ENCODE measurements around the gene ASB18.

DNA sequence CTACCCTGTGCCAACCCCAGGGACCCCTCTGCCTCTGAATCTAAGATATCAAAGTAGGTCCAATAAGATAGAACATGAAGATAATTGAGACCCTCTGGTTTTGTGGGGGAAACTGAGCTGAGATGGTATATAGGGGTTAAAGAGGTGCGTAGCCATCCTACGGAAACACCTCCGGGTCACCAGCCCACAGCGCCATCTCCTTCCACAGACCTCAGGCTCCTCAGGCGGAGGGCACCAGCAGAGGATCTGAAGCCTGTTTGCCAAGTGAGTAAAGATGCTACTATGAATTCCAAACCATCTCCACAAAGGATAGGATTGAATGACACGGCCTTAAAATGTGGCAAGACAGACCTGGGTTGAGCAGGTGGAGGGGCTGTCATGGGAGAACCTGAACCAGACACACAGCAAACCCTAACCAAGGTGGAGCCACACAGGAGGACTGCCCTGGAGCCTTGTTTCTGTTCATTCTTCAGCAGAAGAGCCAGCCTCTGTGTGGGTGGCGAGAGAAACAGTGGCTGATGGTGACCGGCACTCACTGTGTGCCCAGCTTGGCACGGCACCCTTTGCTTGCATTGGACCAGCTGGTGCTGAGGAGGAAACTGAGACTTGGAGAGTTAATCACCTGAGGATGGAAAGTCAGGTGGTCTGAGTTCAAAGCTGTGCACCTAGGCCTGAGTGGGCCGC lies 106.2 kb downstream of the ASB18 start:
- TF ChIP-seq, protein P1, sequence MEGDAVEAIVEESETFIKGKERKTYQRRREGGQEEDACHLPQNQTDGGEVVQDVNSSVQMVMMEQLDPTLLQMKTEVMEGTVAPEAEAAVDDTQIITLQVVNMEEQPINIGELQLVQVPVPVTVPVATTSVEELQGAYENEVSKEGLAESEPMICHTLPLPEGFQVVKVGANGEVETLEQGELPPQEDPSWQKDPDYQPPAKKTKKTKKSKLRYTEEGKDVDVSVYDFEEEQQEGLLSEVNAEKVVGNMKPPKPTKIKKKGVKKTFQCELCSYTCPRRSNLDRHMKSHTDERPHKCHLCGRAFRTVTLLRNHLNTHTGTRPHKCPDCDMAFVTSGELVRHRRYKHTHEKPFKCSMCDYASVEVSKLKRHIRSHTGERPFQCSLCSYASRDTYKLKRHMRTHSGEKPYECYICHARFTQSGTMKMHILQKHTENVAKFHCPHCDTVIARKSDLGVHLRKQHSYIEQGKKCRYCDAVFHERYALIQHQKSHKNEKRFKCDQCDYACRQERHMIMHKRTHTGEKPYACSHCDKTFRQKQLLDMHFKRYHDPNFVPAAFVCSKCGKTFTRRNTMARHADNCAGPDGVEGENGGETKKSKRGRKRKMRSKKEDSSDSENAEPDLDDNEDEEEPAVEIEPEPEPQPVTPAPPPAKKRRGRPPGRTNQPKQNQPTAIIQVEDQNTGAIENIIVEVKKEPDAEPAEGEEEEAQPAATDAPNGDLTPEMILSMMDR (IDR thresholded peaks at IDR 0.05 in 8 of 11, conservative IDR thresholded peaks at IDR 0.05 in 3 of 11), result no peak
- no peak for TF ChIP-seq POLR2A (IDR thresholded peaks at IDR 0.05)
